H7 (cell line): ENCODE results near the gene RPL18A. TPM values are rescaled to one million over a fixed set of nuclear protein-coding genes. Genes with fewer than 3 reads are reported as not detected.

Experiments used
- DNase-seq: peaks from one replicate; pipeline ENCODE4 v3.0.0; 2012
- H3K27me3 ChIP-seq: 2 replicates; pipeline ENCODE4 v1.6.0; 2011; ENCODE audit warnings: mild to moderate bottlenecking, low read length; ENCODE audit not compliant: control insufficient read depth, insufficient read depth
- H3K36me3 ChIP-seq: replicated peaks from 2 replicates; pipeline ENCODE4 v1.5.1; 2011; ENCODE audit warnings: low read length; ENCODE audit not compliant: control insufficient read depth, insufficient read depth
- H3K4me3 ChIP-seq: 2 replicates; pipeline ENCODE4 v1.5.1; 2011; ENCODE audit warnings: low read depth, mild to moderate bottlenecking, control low read depth, low read length, moderate library complexity; ENCODE audit not compliant: insufficient read depth
- total RNA-seq: library from RNA; depleted of rRNA; stranded (reverse); fragments of >200 nt; shearing (Covaris generic); gene quantifications from 2 replicates; pipeline ENCODE4 v1.2.3, GENCODE V29; 2014

RPL18A gene
- total RNA-seq, 1 experiment from 2014 or later = 2,178 TPM

GRCh38 chr19:17834350-17835181 lies 25.1 kb upstream of the RPL18A start:
- Histone ChIP-seq H3K27me3 (peaks cover 24% of the 10 kb centered on the region), H3K36me3 (no peaks in the 10 kb centered on the region), H3K4me3 (no peak overlapping the region)
- DNase-seq = peak; percentile 74

GRCh38 chr19:17835182-17836006 lies 24.3 kb upstream of the RPL18A start:
- no peaks in the 10 kb centered on the region for H3K36me3 ChIP-seq
- H3K4me3 ChIP-seq = no peak overlapping the region
- peaks cover 30% of the 10 kb centered on the region for H3K27me3 ChIP-seq
- no peak for DNase-seq

- no peak for DNase-seq
- no peaks in the 10 kb centered on the region for H3K36me3 ChIP-seq
- no peak overlapping the region for H3K4me3 ChIP-seq
- H3K27me3 ChIP-seq = peaks cover 31% of the 10 kb centered on the region
These were observed 23.2 kb upstream of the RPL18A start for GRCh38 chr19:17836530-17836929.

GRCh38 chr19:17837972-17838371 lies 21.7 kb upstream of the RPL18A start:
- no peak for DNase-seq
- Histone ChIP-seq H3K27me3 (peaks cover 27% of the 10 kb centered on the region), H3K4me3 (no peak overlapping the region), H3K36me3 (no peaks in the 10 kb centered on the region)

- H3K36me3 ChIP-seq = no peaks in the 10 kb centered on the region
- H3K27me3 ChIP-seq = peaks cover 33% of the 10 kb centered on the region
- DNase-seq = no peak
- H3K4me3 ChIP-seq = no peak overlapping the region
These were observed 19.7 kb upstream of the RPL18A start for GRCh38 chr19:17840019-17840418.

GRCh38 chr19:17841371-17841809 lies 18.3 kb upstream of the RPL18A start:
- no peak for DNase-seq
- H3K4me3 ChIP-seq = peak overlapping the region; percentile 50
- H3K36me3 ChIP-seq = no peaks in the 10 kb centered on the region
- peaks cover 33% of the 10 kb centered on the region for H3K27me3 ChIP-seq

- Histone ChIP-seq H3K27me3 (peaks cover 33% of the 10 kb centered on the region), H3K4me3 (peak overlapping the region; percentile 64)
- DNase-seq = peak; percentile 100
These were observed 17.7 kb upstream of the RPL18A start for GRCh38 chr19:17841810-17842662.

DNA sequence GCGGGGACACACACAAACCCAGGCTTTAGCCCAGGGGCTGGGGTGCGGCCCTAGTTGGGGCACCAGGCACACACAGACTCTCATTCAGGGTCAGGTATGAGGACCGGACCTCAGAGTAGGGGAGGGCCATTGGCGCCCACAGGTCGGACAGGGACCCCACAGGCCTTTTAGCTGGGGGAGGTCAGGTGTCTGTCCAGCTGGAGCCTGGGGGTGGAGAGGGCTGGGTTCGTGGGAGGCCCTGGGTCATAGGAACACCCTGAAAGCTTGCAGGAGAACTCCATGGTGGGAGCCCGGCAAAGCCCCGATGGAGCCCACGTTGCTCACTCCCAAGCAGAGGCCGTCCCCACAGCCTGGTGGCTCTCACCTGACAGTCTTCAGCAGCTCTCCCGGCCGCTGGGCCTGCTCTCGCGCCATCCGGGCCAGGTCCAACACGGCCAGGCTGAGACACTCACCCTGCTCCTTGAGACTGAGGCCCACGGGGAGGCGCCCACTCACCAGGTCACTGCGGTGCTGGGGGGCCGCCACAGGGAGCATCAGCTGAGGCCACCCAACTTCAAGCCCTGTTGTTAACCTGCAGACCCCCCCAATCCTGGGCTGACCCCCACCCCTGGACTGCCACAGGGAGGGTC lies 16.9 kb upstream of the RPL18A start:
- no peaks in the 10 kb centered on the region for H3K36me3 ChIP-seq
- H3K4me3 ChIP-seq = peak overlapping the region; percentile 64
- peaks cover 33% of the 10 kb centered on the region for H3K27me3 ChIP-seq
- peak; percentile 63 for DNase-seq

More at GRCh38 chr19:17841810-17842662, 17.7 kb upstream of the RPL18A start:
- H3K36me3 ChIP-seq = no peaks in the 10 kb centered on the region

DNA sequence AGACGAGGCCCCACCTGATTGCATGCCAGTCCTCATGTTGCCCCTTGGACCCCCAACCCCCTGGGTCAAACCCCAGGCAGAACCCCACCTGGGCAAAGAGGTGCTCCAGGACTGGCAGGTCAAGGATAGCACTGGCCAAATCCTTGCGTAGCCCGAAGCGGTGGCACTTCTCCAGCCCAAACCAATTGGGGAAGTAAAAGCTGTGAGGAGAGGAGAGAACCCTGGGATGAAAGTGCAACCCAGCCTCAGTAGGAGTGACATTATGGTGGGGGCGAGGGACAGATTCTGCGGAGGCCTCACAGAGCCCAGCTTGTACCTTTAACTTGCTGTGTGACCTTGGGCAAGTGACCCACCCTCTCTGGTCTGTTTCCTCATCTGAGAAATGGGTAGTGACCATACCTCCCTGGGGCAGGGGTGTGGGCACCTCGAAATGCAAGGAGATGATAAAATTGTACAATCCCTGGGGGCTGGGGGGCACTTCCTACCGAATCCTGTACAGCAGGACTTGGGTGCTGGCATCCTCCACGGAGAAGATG lies 16.4 kb upstream of the RPL18A start:
- Histone ChIP-seq H3K4me3 (no peak overlapping the region), H3K36me3 (no peaks in the 10 kb centered on the region), H3K27me3 (peaks cover 37% of the 10 kb centered on the region)
- DNase-seq = no peak

DNA sequence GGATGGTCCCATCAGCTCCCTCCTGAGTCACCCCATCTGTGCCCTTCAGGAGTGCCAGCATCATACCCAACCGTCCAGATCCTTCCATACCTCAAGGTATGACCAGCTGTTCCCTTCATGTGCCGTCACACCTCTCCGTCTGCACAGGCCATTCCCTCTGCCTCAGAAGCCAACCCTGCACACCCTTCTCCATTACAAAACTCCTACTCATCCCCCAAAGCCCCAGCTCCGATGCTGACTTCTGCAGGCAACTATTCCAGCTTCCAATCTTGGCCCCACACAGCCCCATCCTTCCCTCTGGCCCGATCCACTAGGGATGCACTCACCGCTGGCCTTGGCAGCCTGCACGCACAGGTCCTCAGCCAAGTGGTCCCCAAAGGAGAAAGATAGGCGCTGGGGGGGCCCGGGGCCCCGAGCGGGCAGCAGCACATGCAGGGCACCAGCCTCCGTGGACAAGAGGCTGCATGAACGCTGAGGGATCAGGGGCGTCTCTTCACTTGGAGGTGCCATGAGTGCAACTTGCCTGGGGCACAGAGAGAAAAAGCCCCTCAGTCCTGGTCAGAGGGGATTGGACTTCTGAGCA lies 15.7 kb upstream of the RPL18A start:
- DNase-seq = no peak
- no peak overlapping the region for H3K4me3 ChIP-seq
- no peaks in the 10 kb centered on the region for H3K36me3 ChIP-seq
- peaks cover 36% of the 10 kb centered on the region for H3K27me3 ChIP-seq

DNA sequence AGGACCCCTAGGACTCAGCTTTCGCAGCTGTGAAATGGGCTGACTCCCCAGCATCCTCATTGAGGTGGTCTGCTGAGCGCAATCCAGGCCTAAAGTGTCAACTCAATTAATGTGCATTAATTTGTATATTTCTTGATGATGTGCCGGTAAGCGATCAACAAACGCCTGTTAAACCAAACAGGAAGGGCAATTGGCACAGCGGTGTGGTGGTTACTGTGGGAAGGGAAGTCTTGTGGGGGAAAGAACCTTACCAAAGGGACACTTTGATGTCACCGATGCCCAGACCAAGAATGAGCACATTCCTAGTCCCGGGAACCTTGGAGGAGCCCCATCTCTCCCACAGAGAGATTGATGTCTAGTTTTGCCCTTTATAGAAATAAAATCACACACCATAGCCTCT lies 13.6 kb upstream of the RPL18A start:
- no peaks in the 10 kb centered on the region for H3K36me3 ChIP-seq
- no peak for DNase-seq
- H3K4me3 ChIP-seq = no peak overlapping the region
- peaks cover 21% of the 10 kb centered on the region for H3K27me3 ChIP-seq

DNA sequence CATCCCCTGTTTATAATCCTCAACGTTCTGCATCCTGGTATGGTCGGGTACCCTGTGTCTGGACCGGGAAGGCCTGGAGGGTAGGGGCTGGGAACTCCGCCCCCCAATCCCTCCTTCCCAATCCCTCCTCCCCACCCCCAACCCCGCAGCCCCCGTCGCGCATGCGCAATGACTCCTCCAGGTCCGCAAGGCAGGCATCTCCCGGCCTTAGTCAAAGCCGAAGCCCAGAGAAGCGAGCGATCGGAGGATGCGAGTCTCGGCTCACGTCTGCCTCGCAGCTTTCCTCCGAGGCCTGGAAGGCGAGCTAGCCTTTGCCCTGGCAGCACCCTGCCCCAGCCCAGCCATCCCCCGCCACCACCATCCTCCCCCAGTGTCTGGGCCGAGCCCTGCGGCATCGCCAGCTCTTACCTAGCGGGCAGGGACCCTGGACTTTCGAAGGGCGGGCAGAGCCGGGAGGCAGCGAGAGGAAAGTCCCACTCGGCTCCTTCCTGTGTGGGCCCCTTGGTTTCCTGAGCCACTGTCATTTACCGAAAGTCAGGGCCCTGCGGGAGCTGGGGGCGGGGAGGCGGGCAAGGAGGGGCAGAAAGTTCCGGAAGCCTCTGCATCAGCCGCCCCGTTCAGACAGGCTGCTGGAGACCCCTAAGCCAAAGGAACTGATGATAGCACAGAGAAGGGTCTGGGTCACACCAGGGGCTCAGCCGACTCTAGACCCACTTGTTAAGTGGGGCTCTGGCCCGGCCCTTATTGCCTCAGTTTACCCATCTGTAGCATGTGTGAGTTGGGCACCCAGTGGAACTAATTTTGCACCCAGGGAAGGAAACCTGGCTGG lies 12.0 kb upstream of the RPL18A start, which contains the start of gene JAK3:
Gene JAK3, minus strand, starts transcription at position 445 of the 829 bp plus-strand sequence. CDS start 3,565 bp downstream, outside the sequence.
- peak within 1 kb of the TSS; percentile 38 for H3K4me3 ChIP-seq
- H3K27me3 ChIP-seq = peaks cover 14% of the 10 kb centered on the region

More for the DNA sequence above, 12.0 kb upstream of the RPL18A start, which contains the start of gene JAK3:
- no peaks in the 10 kb centered on the region for H3K36me3 ChIP-seq
- DNase-seq = peak; percentile 99
